Ecto neural progenitor cell (in vitro differentiated cells): ENCODE results near the gene MYOF.
"Not testable (repeated sequence)": the region's sequence is repeated elsewhere in the genome, so short reads cannot be mapped to it uniquely, and the experiment has no call there.

Experiments
- DNase-seq: peaks from one replicate; pipeline ENCODE4 v3.0.0-alpha.2; 2018; ENCODE audit warnings: low spot score

Gene MYOF

GRCh38 chr10:93386631-93387369 lies 95.3 kb downstream of the MYOF start:
- no peak for DNase-seq

GRCh38 chr10:93385345-93385744 lies 96.8 kb downstream of the MYOF start:
- no peak for DNase-seq

GRCh38 chr10:93384006-93384405 lies 98.1 kb downstream of the MYOF start:
- DNase-seq = no peak

GRCh38 chr10:93383562-93383981 lies 98.6 kb downstream of the MYOF start:
- DNase-seq = no peak

- DNase-seq = no peak
Observed at GRCh38 chr10:93379731-93380575, 102.2 kb downstream of the MYOF start.

GRCh38 chr10:93378997-93379730 lies 103.0 kb downstream of the MYOF start:
- no peak for DNase-seq

- DNase-seq = no peak
Observed at GRCh38 chr10:93378039-93378438, 104.1 kb downstream of the MYOF start.

- DNase-seq = peak; percentile 64
Observed at GRCh38 chr10:93376372-93377293, 105.5 kb downstream of the MYOF start.

GRCh38 chr10:93370961-93371360 lies 111.2 kb downstream of the MYOF start:
- DNase-seq = no peak

- DNase-seq = no peak
Observed at GRCh38 chr10:93369588-93370164, 112.5 kb downstream of the MYOF start.

- no peak for DNase-seq
Observed at GRCh38 chr10:93368210-93368609, 113.9 kb downstream of the MYOF start.

GRCh38 chr10:93367664-93368063 lies 114.5 kb downstream of the MYOF start:
- DNase-seq = no peak

- no peak for DNase-seq
Observed at GRCh38 chr10:93364966-93365365, 117.2 kb downstream of the MYOF start.

- DNase-seq = no peak
Observed at GRCh38 chr10:93363891-93364648, 118.1 kb downstream of the MYOF start.

GRCh38 chr10:93358398-93358797 lies 123.7 kb downstream of the MYOF start:
- DNase-seq = not testable (repeated sequence)

GRCh38 chr10:93357680-93358079 lies 124.5 kb downstream of the MYOF start:
- DNase-seq = no peak

- no peak for DNase-seq
Observed at GRCh38 chr10:93356516-93356915, 125.6 kb downstream of the MYOF start.

GRCh38 chr10:93352638-93353383 lies 129.3 kb downstream of the MYOF start:
- no peak for DNase-seq

GRCh38 chr10:93346694-93347093 lies 135.4 kb downstream of the MYOF start:
- DNase-seq = no peak

GRCh38 chr10:93346108-93346507 lies 136.0 kb downstream of the MYOF start:
- DNase-seq = no peak
